ENCODE results near the gene DAPK2.

- TF ChIP-seq POLR2A (IDR thresholded peaks at IDR 0.05) (no peak), POLR2AphosphoS5 (IDR thresholded peaks at IDR 0.05) (no peak)
- TF ChIP-seq, protein P1, sequence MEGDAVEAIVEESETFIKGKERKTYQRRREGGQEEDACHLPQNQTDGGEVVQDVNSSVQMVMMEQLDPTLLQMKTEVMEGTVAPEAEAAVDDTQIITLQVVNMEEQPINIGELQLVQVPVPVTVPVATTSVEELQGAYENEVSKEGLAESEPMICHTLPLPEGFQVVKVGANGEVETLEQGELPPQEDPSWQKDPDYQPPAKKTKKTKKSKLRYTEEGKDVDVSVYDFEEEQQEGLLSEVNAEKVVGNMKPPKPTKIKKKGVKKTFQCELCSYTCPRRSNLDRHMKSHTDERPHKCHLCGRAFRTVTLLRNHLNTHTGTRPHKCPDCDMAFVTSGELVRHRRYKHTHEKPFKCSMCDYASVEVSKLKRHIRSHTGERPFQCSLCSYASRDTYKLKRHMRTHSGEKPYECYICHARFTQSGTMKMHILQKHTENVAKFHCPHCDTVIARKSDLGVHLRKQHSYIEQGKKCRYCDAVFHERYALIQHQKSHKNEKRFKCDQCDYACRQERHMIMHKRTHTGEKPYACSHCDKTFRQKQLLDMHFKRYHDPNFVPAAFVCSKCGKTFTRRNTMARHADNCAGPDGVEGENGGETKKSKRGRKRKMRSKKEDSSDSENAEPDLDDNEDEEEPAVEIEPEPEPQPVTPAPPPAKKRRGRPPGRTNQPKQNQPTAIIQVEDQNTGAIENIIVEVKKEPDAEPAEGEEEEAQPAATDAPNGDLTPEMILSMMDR (IDR thresholded peaks at IDR 0.05): no peak
These were observed 176.3 kb downstream of the DAPK2 start for GRCh38 chr15:63870043-63870394.
